Measurements from ENCODE around the gene ID3.

DNA sequence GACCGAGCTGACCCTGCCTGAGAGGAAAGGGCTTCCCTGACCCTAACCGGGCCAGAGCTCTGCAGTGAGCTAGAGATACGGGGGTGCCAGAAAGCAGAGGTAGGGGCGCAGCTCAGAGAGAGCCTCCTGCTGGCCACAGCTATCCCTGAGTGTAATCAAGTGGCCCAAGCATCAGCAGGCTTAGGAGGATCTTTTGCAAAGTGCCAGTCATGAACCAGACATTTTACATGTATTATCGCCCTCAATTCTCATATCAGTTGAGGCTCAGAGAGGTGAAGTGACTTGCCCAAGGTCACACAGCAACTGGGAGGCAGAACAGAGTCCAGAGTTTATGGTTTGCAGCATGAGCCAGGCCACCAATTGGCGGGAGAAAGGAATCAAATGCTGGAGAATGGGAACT is 7.0 kb upstream of the ID3 start:
- TF ChIP-seq, protein P1, sequence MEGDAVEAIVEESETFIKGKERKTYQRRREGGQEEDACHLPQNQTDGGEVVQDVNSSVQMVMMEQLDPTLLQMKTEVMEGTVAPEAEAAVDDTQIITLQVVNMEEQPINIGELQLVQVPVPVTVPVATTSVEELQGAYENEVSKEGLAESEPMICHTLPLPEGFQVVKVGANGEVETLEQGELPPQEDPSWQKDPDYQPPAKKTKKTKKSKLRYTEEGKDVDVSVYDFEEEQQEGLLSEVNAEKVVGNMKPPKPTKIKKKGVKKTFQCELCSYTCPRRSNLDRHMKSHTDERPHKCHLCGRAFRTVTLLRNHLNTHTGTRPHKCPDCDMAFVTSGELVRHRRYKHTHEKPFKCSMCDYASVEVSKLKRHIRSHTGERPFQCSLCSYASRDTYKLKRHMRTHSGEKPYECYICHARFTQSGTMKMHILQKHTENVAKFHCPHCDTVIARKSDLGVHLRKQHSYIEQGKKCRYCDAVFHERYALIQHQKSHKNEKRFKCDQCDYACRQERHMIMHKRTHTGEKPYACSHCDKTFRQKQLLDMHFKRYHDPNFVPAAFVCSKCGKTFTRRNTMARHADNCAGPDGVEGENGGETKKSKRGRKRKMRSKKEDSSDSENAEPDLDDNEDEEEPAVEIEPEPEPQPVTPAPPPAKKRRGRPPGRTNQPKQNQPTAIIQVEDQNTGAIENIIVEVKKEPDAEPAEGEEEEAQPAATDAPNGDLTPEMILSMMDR (IDR thresholded peaks at IDR 0.05), result no peak
- no peak for TF ChIP-seq POLR2A (IDR thresholded peaks at IDR 0.05)
